OCI-LY7 (cell line): ENCODE results near the gene YKT6. TPM values are rescaled to one million over a fixed set of nuclear protein-coding genes. Genes with fewer than 3 reads are reported as not detected.

Experiments used
- BruUV-seq: library from RNA; stranded (reverse); fragments of 400-500 nt; replicated peaks from 2 replicates; lab custom pipeline; 2021; lab: Mats Ljungman, UMichigan
- CTCF ChIA-PET: fragments of 300-600 bp; sonication (Branson Sonifier 250); formaldehyde crosslinking; loops from one replicate; lab custom pipeline; 2022; ENCODE audit warnings: antibody characterized with exemption; ENCODE audit not compliant: unreplicated experiment; lab: Charles Lee
- POLR2A ChIA-PET: fragments of 300-600 bp; sonication (Branson Sonifier 250); formaldehyde crosslinking; loops from one replicate; lab custom pipeline; 2022; ENCODE audit warnings: antibody characterized with exemption; lab: Charles Lee
- DNase-seq: peaks from one replicate; pipeline ENCODE4 v3.0.0-alpha.2; 2015; ENCODE audit warnings: low spot score
- H2AFZ ChIP-seq: fragments of 200-600 bp; sonication (generic), shearing (Covaris generic); 2 replicates; pipeline ENCODE4 v1.6.1; 2014; ENCODE audit warnings: mild to moderate bottlenecking, antibody characterized with exemption, low read length, moderate library complexity
- H3K27ac ChIP-seq: fragments of 200-600 bp; sonication (generic); 2 replicates; pipeline ENCODE4 v1.5.1; 2014; ENCODE audit warnings: mixed run types, low read depth, mild to moderate bottlenecking, moderate library complexity, low read length, inconsistent platforms; ENCODE audit not compliant: poor library complexity, severe bottlenecking
- H3K36me3 ChIP-seq: fragments of 200-600 bp; sonication (generic); 2 replicates; pipeline ENCODE4 v1.6.1; 2014; ENCODE audit warnings: mild to moderate bottlenecking, antibody characterized with exemption, low read length, moderate library complexity, mixed read lengths; ENCODE audit not compliant: insufficient read depth
- H3K4me1 ChIP-seq: fragments of 200-600 bp; sonication (generic); 2 replicates; pipeline ENCODE4 v1.5.1; 2014; ENCODE audit warnings: mild to moderate bottlenecking, low read length; ENCODE audit not compliant: insufficient read depth, poor library complexity, severe bottlenecking
- H3K4me2 ChIP-seq: fragments of 200-600 bp; sonication (generic); 2 replicates; pipeline ENCODE4 v1.6.1; 2014; ENCODE audit warnings: mild to moderate bottlenecking, low read length
- H3K4me3 ChIP-seq: fragments of 200-600 bp; sonication (generic); 2 replicates; pipeline ENCODE4 v1.5.1; 2014; ENCODE audit warnings: mild to moderate bottlenecking, low read depth, low read length; ENCODE audit not compliant: poor library complexity, severe bottlenecking
- H3K79me2 ChIP-seq: fragments of 200-600 bp; sonication (generic); 2 replicates; pipeline ENCODE4 v1.6.1; 2016; ENCODE audit warnings: low read depth, mild to moderate bottlenecking, low read length, moderate library complexity, mixed read lengths; ENCODE audit not compliant: insufficient read depth
- H3K9me2 ChIP-seq: fragments of 200-600 bp; sonication (generic); 2 replicates; pipeline ENCODE4 v1.6.1; 2016; ENCODE audit warnings: mild to moderate bottlenecking, low read length, mixed read lengths; ENCODE audit not compliant: insufficient read depth
- H3K9me3 ChIP-seq: fragments of 200-600 bp; sonication (generic); 2 replicates; pipeline ENCODE4 v1.6.1; 2014; ENCODE audit warnings: mild to moderate bottlenecking, mixed run types, low read length, mixed read lengths
- H4K20me1 ChIP-seq: fragments of 200-600 bp; sonication (generic); 2 replicates; pipeline ENCODE4 v1.6.1; 2014; ENCODE audit warnings: mild to moderate bottlenecking, antibody characterized with exemption, low read length, moderate library complexity, mixed read lengths; ENCODE audit not compliant: insufficient read depth
- CTCF ChIP-seq: fragments of 200-600 bp; sonication (generic); conservative IDR thresholded peaks from 2 replicates; pipeline ENCODE4 v1.5.1; 2014; ENCODE audit warnings: mild to moderate bottlenecking, antibody characterized with exemption, low read length, moderate library complexity, mixed read lengths
- EZH2phosphoT487 ChIP-seq: fragments of 200-600 bp; sonication (generic); IDR thresholded peaks from 2 replicates; pipeline ENCODE4 v1.6.1; 2018; ENCODE audit warnings: low read depth, borderline replicate concordance, mild to moderate bottlenecking, mixed run types, antibody characterized with exemption, low read length, moderate library complexity, mixed read lengths
- intact Hi-C: fragments of 100-400 bp; cut with micrococcal nuclease; formaldehyde crosslinking; loops from one replicate; pipeline ENCODE4 v1.10.0; 2022; ENCODE audit not compliant: unreplicated experiment
- total RNA-seq, 2 experiments: library from RNA; depleted of rRNA in 1 of 2; stranded (reverse); fragments of >200 nt in 1 of 2; shearing (Covaris generic) in 1 of 2; gene quantifications; 2 replicates each; pipeline ENCODE4 v1.2.3, GENCODE V29; 2014 to 2022

Gene YKT6
- total RNA-seq, 2 experiments from 2014 or later, result 50.6 to 74.2 TPM

GRCh38 chr7:44224974-44225565 lies 24.3 kb downstream of the YKT6 start:
- intact Hi-C loops, result no loop called here
- H3K9me2 ChIP-seq, result no peaks in the 10 kb centered on the region
- no peaks in the 10 kb centered on the region for H3K4me1 ChIP-seq
- H3K36me3 ChIP-seq, result no peaks in the 10 kb centered on the region
- ChIA-PET CTCF (no interaction called here), POLR2A (interaction anchor here (0.6 kb wide), 1 partner anchor 230 kb away, joined by 3 read pairs; no protein-coding TSS in a partner anchor)
- no peak overlapping the region for H3K4me2 ChIP-seq
- TF ChIP-seq CTCF (no peak), EZH2phosphoT487 (no peak)
- no peak for DNase-seq
- H2AFZ ChIP-seq, result no peak overlapping the region
- BruUV-seq, result no TSS peak
- H4K20me1 ChIP-seq, result no peaks in the 10 kb centered on the region
- H3K4me3 ChIP-seq, result no peak overlapping the region
- H3K9me3 ChIP-seq, result no peaks in the 10 kb centered on the region
- H3K27ac ChIP-seq, result no peak overlapping the region
- no peaks in the 10 kb centered on the region for H3K79me2 ChIP-seq

GRCh38 chr7:44225566-44226395 lies 25.0 kb downstream of the YKT6 start:
- no peaks in the 10 kb centered on the region for H3K36me3 ChIP-seq
- no peaks in the 10 kb centered on the region for H3K9me2 ChIP-seq
- H4K20me1 ChIP-seq, result no peaks in the 10 kb centered on the region
- no peak overlapping the region for H2AFZ ChIP-seq
- ChIA-PET CTCF (no interaction called here), POLR2A (no interaction called here)
- no peaks in the 10 kb centered on the region for H3K9me3 ChIP-seq
- H3K4me3 ChIP-seq, result no peak overlapping the region
- no peak overlapping the region for H3K27ac ChIP-seq
- DNase-seq, result no peak
- no peak for TF ChIP-seq CTCF
- TF ChIP-seq EZH2phosphoT487, result no peak
- no peak overlapping the region for H3K4me2 ChIP-seq
- intact Hi-C loops, result no loop called here
- H3K4me1 ChIP-seq, result no peaks in the 10 kb centered on the region
- H3K79me2 ChIP-seq, result no peaks in the 10 kb centered on the region
- no TSS peak for BruUV-seq

GRCh38 chr7:44226396-44226753 lies 25.6 kb downstream of the YKT6 start:
- POLR2A ChIA-PET, result no interaction called here
- H3K4me2 ChIP-seq, result no peak overlapping the region
- no peaks in the 10 kb centered on the region for H3K9me2 ChIP-seq
- H3K9me3 ChIP-seq, result no peaks in the 10 kb centered on the region
- no peaks in the 10 kb centered on the region for H4K20me1 ChIP-seq
- BruUV-seq, result no TSS peak
- DNase-seq, result no peak
- no peaks in the 10 kb centered on the region for H3K4me1 ChIP-seq
- no peak overlapping the region for H2AFZ ChIP-seq
- no peak for TF ChIP-seq EZH2phosphoT487
- TF ChIP-seq CTCF, result no peak
- H3K36me3 ChIP-seq, result no peaks in the 10 kb centered on the region
- no peaks in the 10 kb centered on the region for H3K79me2 ChIP-seq
- CTCF ChIA-PET, result no interaction called here
- no peak overlapping the region for H3K4me3 ChIP-seq
- H3K27ac ChIP-seq, result no peak overlapping the region
- intact Hi-C loops, result no loop called here
